Thymus (tissue), 14 donors: Measurements from ENCODE around the gene EVX1. TPM values are rescaled to one million over a fixed set of nuclear protein-coding genes. Genes with fewer than 3 reads are reported as not detected.

Source experiments
- DNase-seq, 9 donors: peaks; one replicate each; pipeline ENCODE4 v3.0.0-alpha.2; 2013; ENCODE audit warnings: low spot score in 9 of 9, low read depth in 6 of 9, missing footprints in 1 of 9
- H3K27ac ChIP-seq, 2 donors: one replicate each; pipeline ENCODE4 v1.5.1; 2013; ENCODE audit warnings: control low read depth in 1 of 2, low read depth in 1 of 2, low read length in 1 of 2, mild to moderate bottlenecking in 1 of 2, moderate library complexity in 1 of 2
- H3K27me3 ChIP-seq, 2 donors: one replicate each; pipeline ENCODE4 v1.5.1; 2013; ENCODE audit warnings: low read length in 1 of 2; ENCODE audit not compliant: control insufficient read depth in 2 of 2, insufficient read depth in 1 of 2
- H3K36me3 ChIP-seq, 2 donors: one replicate each; pipeline ENCODE4 v1.5.1; 2013; ENCODE audit warnings: low read length in 1 of 2, mild to moderate bottlenecking in 1 of 2, moderate library complexity in 1 of 2; ENCODE audit not compliant: control insufficient read depth in 2 of 2, insufficient read depth in 2 of 2
- H3K4me1 ChIP-seq, 2 donors: one replicate each; pipeline ENCODE4 v1.5.1; 2013; ENCODE audit warnings: low read length in 2 of 2; ENCODE audit not compliant: control insufficient read depth in 2 of 2, insufficient read depth in 2 of 2
- H3K4me3 ChIP-seq, 2 donors: one replicate each; pipeline ENCODE4 v1.5.1; 2013; ENCODE audit warnings: low read length in 2 of 2, control low read depth in 1 of 2, mild to moderate bottlenecking in 1 of 2
- H3K9me3 ChIP-seq, 2 donors: one replicate each; pipeline ENCODE4 v1.5.1; 2013; ENCODE audit warnings: low read length in 1 of 2, mild to moderate bottlenecking in 1 of 2; ENCODE audit not compliant: control insufficient read depth in 2 of 2, insufficient read depth in 1 of 2
- WGBS: extraction: QIAGEN DNeasy Blood & Tissue Kit; methylation state at CpG from one replicate; pipeline ENCODE4 v1.1.7; 2013; 5-methylcytosine and 5-hydroxymethylcytosine counted together
- long read RNA-seq, 10 donors: transcript quantifications; one replicate each; lab custom pipeline, GENCODE V29; 2026
- polyA plus RNA-seq: library from polyadenylated mRNA; stranded (reverse); fragments of 200-250 nt; gene quantifications from one replicate; pipeline ENCODE4 v1.2.3, GENCODE V29; 2013
- total RNA-seq: library from RNA; stranded (reverse); fragments of 120-200 nt; gene quantifications from one replicate; pipeline ENCODE4 v1.2.4, GENCODE V29; 2013
- donor health status: healthy.

EVX1 gene
- total RNA-seq (not detected), polyA plus RNA-seq (0.05 TPM)
- long read RNA-seq, donor 1 = 0 reads
- long read RNA-seq, donor 2 = 0 reads
- long read RNA-seq, donor 3 = 0 reads
- long read RNA-seq, donor 4 = 0 reads
- long read RNA-seq, donor 5 = 0 reads
- long read RNA-seq, donor 6 = 0 reads
- long read RNA-seq, donor 7 = 0 reads
- long read RNA-seq, donor 8 = 0 reads
- long read RNA-seq, donor 9 = 0 reads
- long read RNA-seq, donor 10 = 0 reads

DNA sequence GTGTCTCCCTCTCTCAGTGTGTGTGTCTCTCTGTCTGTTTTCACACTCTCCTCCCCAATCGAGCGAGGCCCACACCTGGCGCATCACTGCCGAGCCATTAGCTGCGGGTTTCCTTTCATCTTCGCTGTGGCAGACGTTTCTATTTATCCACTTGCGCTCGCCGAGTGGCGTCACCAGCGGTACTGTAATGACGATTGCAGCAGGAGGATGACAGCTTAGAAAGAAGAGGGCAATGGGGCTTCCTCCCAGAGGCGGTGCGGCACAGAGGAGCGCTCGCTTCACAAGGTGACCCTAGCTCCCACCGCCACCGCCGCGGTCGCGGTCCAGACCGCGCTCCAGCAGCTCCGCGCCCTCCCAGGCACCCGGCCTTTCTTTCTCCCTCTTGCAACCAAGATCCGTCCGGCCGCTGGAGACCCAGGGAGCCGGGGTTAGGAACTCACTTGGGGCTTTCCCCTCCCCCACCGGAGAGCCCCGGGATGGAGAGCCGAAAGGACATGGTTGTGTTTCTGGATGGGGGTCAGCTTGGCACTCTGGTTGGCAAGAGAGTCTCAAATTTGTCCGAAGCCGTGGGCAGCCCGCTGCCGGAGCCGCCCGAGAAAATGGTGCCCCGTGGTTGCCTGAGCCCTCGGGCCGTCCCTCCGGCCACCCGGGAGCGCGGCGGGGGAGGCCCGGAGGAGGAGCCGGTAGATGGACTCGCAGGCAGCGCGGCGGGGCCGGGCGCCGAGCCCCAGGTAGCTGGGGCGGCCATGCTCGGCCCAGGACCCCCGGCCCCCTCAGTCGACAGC lies at the start of gene EVX1:
Gene EVX1, plus strand, starts transcription at position 248 of the 785 bp plus-strand sequence. Its CDS starts 229 bp downstream, at position 477.
- Histone ChIP-seq H3K27ac (no peak within 1 kb of the TSS), H3K4me3 (no peak within 1 kb of the TSS), H3K36me3 (no peaks in the 10 kb centered on the region), H3K9me3 (peaks cover 0 to 3% of the 10 kb centered on the region in 2 donors), H3K27me3 (peaks cover 90 to 100% of the 10 kb centered on the region in 2 donors), H3K4me1 (peaks cover 0 to 9% of the 10 kb centered on the region in 2 donors)
- peak in 2 of 9 donors; percentile 21 to 40 for DNase-seq
- WGBS = 4% methylated on average over 62 of the region's 62 CpGs

- Histone ChIP-seq H3K4me3 (no peak overlapping the region), H3K27ac (no peak overlapping the region), H3K4me1 (peaks cover 0 to 12% of the 10 kb centered on the region in 2 donors), H3K36me3 (no peaks in the 10 kb centered on the region), H3K27me3 (peaks cover 75 to 100% of the 10 kb centered on the region in 2 donors), H3K9me3 (peaks cover 0 to 15% of the 10 kb centered on the region in 2 donors)
- DNase-seq = no peak
- 11% methylated on average over 29 of the region's 29 CpGs for WGBS
These were observed 49.1 kb upstream of the EVX1 start for GRCh38 chr7:27193335-27194001.

DNA sequence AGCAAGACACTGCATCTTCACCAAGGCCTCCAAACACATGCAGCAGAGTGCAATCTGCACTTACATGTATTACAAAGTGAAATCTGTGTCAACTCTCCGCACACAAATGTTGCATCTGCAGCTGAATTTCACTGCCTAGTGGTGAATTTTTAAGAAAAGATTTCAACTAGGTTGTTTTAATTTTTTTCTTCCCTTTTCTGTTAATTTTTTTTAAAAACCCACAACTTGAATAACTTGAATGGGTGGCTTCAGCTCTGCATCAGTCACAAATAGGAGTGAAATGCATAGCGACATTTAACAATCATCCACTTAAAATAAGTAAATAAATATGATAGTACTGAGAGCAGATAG lies 48.6 kb upstream of the EVX1 start:
- DNase-seq = no peak
- peaks cover 0 to 11% of the 10 kb centered on the region in 2 donors for H3K9me3 ChIP-seq

GRCh38 chr7:27194686-27195379 lies 47.8 kb upstream of the EVX1 start:
- H3K27me3 ChIP-seq = peaks cover 77 to 98% of the 10 kb centered on the region in 2 donors
- peaks cover 0 to 6% of the 10 kb centered on the region in 2 donors for H3K9me3 ChIP-seq
- H3K4me1 ChIP-seq = peaks cover 9% of the 10 kb centered on the region in 2 donors
- WGBS = 39% methylated on average over 9 of the region's 9 CpGs
- no peak for DNase-seq
- no peak overlapping the region for H3K4me3 ChIP-seq
- no peaks in the 10 kb centered on the region for H3K36me3 ChIP-seq
- no peak overlapping the region for H3K27ac ChIP-seq

More for the DNA sequence above, 48.6 kb upstream of the EVX1 start:
- peaks cover under 1 to 7% of the 10 kb centered on the region in 2 donors for H3K4me1 ChIP-seq
- no peaks in the 10 kb centered on the region for H3K36me3 ChIP-seq
- 31% methylated on average over 2 of the region's 2 CpGs for WGBS
- H3K4me3 ChIP-seq = no peak overlapping the region
- H3K27ac ChIP-seq = no peak overlapping the region
- H3K27me3 ChIP-seq = peaks cover 77 to 100% of the 10 kb centered on the region in 2 donors

DNA sequence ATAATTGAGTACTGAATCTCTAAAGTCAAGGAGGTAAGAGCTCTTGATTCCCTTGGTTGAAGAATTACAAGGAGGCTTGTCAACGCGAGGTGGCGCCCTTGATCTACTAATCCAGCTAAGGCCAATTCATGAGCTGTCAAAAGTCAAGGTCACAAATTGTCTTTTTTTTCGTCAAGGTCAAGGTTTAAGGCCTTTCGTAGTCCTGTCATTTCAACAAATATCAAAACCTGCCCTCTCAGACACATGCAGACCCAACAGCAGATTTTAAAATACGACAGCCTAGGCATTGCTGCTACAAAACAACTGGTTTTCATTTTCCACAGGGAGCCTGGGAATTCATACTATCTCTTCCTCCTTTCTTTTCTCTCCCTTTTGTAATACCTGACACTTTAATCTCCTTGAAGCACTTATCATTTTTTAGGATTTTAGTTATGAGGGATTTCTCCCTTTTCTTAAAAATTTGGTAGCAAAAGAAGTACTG lies 46.3 kb upstream of the EVX1 start:
- Histone ChIP-seq H3K9me3 (peaks cover 1 to 6% of the 10 kb centered on the region in 2 donors), H3K4me1 (peaks cover 14 to 16% of the 10 kb centered on the region in 2 donors), H3K27me3 (peaks cover 77 to 97% of the 10 kb centered on the region in 2 donors), H3K27ac (peak overlapping the region in 1 of 2 donors; percentile 20), H3K4me3 (no peak overlapping the region), H3K36me3 (no peaks in the 10 kb centered on the region)
- peak in 8 of 9 donors; percentile 46 to 87 (median 72) for DNase-seq
- 3% methylated on average over 6 of the region's 6 CpGs for WGBS

GRCh38 chr7:27197137-27198042 lies 45.2 kb upstream of the EVX1 start:
- Histone ChIP-seq H3K4me1 (peaks cover 9 to 16% of the 10 kb centered on the region in 2 donors), H3K27ac (no peak overlapping the region), H3K9me3 (peaks cover 0 to 1% of the 10 kb centered on the region in 2 donors), H3K4me3 (no peak overlapping the region), H3K27me3 (peaks cover 78 to 97% of the 10 kb centered on the region in 2 donors), H3K36me3 (no peaks in the 10 kb centered on the region)
- no peak for DNase-seq
- WGBS = 24% methylated on average over 18 of the region's 18 CpGs

DNA sequence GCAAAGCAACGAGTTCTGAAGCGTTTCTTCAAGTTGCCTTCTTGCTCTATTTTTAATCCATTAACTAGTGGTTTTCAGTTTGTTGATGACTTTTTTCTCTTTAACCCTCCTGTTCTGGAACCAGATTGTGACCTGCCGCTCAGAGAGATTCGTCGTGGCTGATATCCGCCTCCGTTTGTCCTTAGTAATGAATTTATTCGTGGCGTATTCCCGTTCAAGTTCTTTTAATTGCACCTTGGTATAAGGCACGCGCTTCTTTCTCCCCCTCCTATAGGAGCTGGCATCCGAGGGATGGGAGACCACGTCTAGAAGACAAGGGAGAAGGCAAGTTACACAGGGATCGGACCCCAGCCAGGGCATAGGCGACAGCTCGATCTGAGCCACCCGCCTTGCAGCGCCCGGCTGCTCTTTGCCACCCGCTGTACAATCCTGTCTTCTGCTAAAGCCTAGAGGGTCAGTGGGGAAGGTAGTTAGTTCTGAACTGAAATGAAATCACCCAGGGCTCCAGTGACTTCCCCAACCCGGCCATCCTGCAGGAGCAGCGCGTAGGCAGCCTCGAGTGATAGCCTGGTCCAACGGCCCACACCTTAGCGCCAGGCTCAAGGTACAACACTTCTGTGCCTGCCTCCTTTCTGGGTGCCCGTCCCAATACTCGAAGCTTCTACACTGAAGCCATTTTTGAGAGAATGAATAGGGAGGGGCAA lies 44.3 kb upstream of the EVX1 start:
- WGBS = 13% methylated on average over 29 of the region's 29 CpGs
- peaks cover 0 to 1% of the 10 kb centered on the region in 2 donors for H3K9me3 ChIP-seq
- no peak overlapping the region for H3K4me3 ChIP-seq
- H3K36me3 ChIP-seq = no peaks in the 10 kb centered on the region
- no peak for DNase-seq
- H3K27me3 ChIP-seq = peaks cover 81 to 97% of the 10 kb centered on the region in 2 donors
- no peak overlapping the region for H3K27ac ChIP-seq
- peaks cover 9 to 16% of the 10 kb centered on the region in 2 donors for H3K4me1 ChIP-seq
